GM23338 (cell line): ENCODE measurements around the gene SAFB. TPM values are rescaled to one million over a fixed set of nuclear protein-coding genes. Genes with fewer than 3 reads are reported as not detected.

Experiments
- ATAC-seq: fragments of 200-7000 bp; cut with Tn5 transposase; 3 replicates; pipeline ENCODE4 v1.9.1; 2020
- DNase-seq: peaks from one replicate; pipeline ENCODE4 v3.0.0-alpha.2; 2015; ENCODE audit warnings: low spot score
- H2AFZ ChIP-seq: fragments of 200-600 bp; sonication (generic); 2 replicates; pipeline ENCODE4 v1.8.0; 2016; ENCODE audit warnings: antibody characterized with exemption, mild to moderate bottlenecking, moderate library complexity
- H3F3A ChIP-seq: fragments of 200-600 bp; sonication (generic); replicated peaks from 2 replicates; pipeline ENCODE4 v1.8.0; 2017; ENCODE audit warnings: antibody characterized with exemption, mixed run types, low read depth
- H3K27ac ChIP-seq: fragments of 200-600 bp; sonication (generic); 2 replicates; pipeline ENCODE4 v1.6.1; 2016; ENCODE audit warnings: low read depth
- H3K27me3 ChIP-seq: fragments of 200-600 bp; sonication (generic); 2 replicates; pipeline ENCODE4 v1.8.0; 2016; ENCODE audit warnings: mild to moderate bottlenecking, mixed run types, moderate library complexity; ENCODE audit not compliant: insufficient read depth
- H3K36me3 ChIP-seq: fragments of 200-600 bp; sonication (generic); 2 replicates; pipeline ENCODE4 v1.8.0; 2016; ENCODE audit warnings: mild to moderate bottlenecking; ENCODE audit not compliant: insufficient read depth
- H3K4me1 ChIP-seq: fragments of 200-600 bp; sonication (generic); 2 replicates; pipeline ENCODE4 v1.8.0; 2016; ENCODE audit warnings: mild to moderate bottlenecking, moderate library complexity; ENCODE audit not compliant: insufficient read depth
- H3K4me2 ChIP-seq: fragments of 200-600 bp; sonication (generic); 2 replicates; pipeline ENCODE4 v1.7.1; 2017; ENCODE audit warnings: mixed run types
- H3K4me3 ChIP-seq: fragments of 200-600 bp; sonication (generic); 2 replicates; pipeline ENCODE4 v1.6.1; 2016; ENCODE audit warnings: mixed run types
- H3K79me2 ChIP-seq: fragments of 200-600 bp; sonication (generic); replicated peaks from 2 replicates; pipeline ENCODE4 v1.8.0; 2017; ENCODE audit warnings: mild to moderate bottlenecking; ENCODE audit not compliant: insufficient read depth
- H3K9me2 ChIP-seq: fragments of 200-600 bp; sonication (generic); 2 replicates; pipeline ENCODE4 v1.8.0; 2017; ENCODE audit not compliant: insufficient read depth
- H4K20me1 ChIP-seq: fragments of 200-600 bp; sonication (generic); replicated peaks from 2 replicates; pipeline ENCODE4 v1.8.0; 2017; ENCODE audit warnings: mild to moderate bottlenecking; ENCODE audit not compliant: insufficient read depth
- H3K27ac Mint-ChIP-seq: 2 replicates; pipeline ENCODE4 v1.8.0; 2020; ENCODE audit warnings: inconsistent platforms, mild to moderate bottlenecking, moderate library complexity, mixed read lengths
- H3K27me3 Mint-ChIP-seq: 3 replicates; pipeline ENCODE4 v1.8.0; 2022; ENCODE audit warnings: low read depth, mild to moderate bottlenecking, moderate library complexity, mixed read lengths, inconsistent platforms; ENCODE audit not compliant: insufficient read depth, poor library complexity
- H3K36me3 Mint-ChIP-seq: 3 replicates; pipeline ENCODE4 v1.8.0; 2021; ENCODE audit warnings: low read depth, mild to moderate bottlenecking, inconsistent platforms, moderate library complexity, mixed read lengths
- H3K4me1 Mint-ChIP-seq: 3 replicates; pipeline ENCODE4 v1.8.0; 2020; ENCODE audit warnings: mild to moderate bottlenecking, inconsistent platforms, mixed read lengths
- H3K4me3 Mint-ChIP-seq: 3 replicates; pipeline ENCODE4 v1.8.0; 2021; ENCODE audit warnings: moderate library complexity, mild to moderate bottlenecking, inconsistent platforms, mixed read lengths
- H3K9me3 Mint-ChIP-seq: 3 replicates; pipeline ENCODE4 v1.8.0; 2020; ENCODE audit warnings: moderate library complexity, mild to moderate bottlenecking, inconsistent platforms, mixed read lengths
- CREB1 ChIP-seq: fragments of 250-450 bp; sonication (Bioruptor Pico); IDR thresholded peaks from 2 replicates; pipeline ENCODE4 v1.5.0; 2020; ENCODE audit warnings: low read depth, mild to moderate bottlenecking, moderate library complexity
- CTCF ChIP-seq, 2 experiments: fragments of 200-600 bp in 1 of 2; sonication (generic) in 1 of 2; conservative IDR thresholded peaks; 2 replicates each; pipeline versions ENCODE4 v1.5.1 to v1.6.1; 2016 to 2017; ENCODE audit warnings: antibody characterized with exemption in 2 of 2, low read depth in 2 of 2, mild to moderate bottlenecking in 2 of 2, moderate library complexity in 1 of 2
- ETS1 ChIP-seq: IDR thresholded peaks from 2 replicates; pipeline ENCODE4 v1.6.1; 2016; ENCODE audit warnings: antibody characterized with exemption
- EZH2phosphoT487 ChIP-seq: fragments of 200-600 bp; sonication (generic); IDR thresholded peaks from one replicate; pipeline ENCODE4 v1.8.1; 2018; ENCODE audit warnings: antibody characterized with exemption; ENCODE audit not compliant: unreplicated experiment
- REST ChIP-seq: IDR thresholded peaks from one replicate; pipeline ENCODE4 v1.6.1; 2018; ENCODE audit warnings: antibody characterized with exemption; ENCODE audit not compliant: unreplicated experiment
- ZNF114 ChIP-seq: fragments of 250-450 bp; sonication (Bioruptor Pico); IDR thresholded peaks from 2 replicates; pipeline ENCODE4 v1.5.0; 2020; ENCODE audit warnings: mild to moderate bottlenecking, moderate library complexity
- ZNF462 ChIP-seq: fragments of 250-450 bp; sonication (Bioruptor Pico); IDR thresholded peaks from 2 replicates; pipeline ENCODE4 v1.5.0; 2020; ENCODE audit warnings: mild to moderate bottlenecking, moderate library complexity
- polyA plus RNA-seq: library from polyadenylated mRNA; unstranded; fragments of >200 nt; fragmentation: Nextera tagmentation; extraction: Ambion mirVana; gene quantifications from 2 replicates; pipeline ENCODE4 v1.2.1, GENCODE V29; 2016
- total RNA-seq: library from RNA; depleted of rRNA; stranded (reverse); fragments of >200 nt; shearing (Covaris generic); gene quantifications from 2 replicates; pipeline ENCODE4 v1.2.3, GENCODE V29; 2014

SAFB gene
- total and polyA plus RNA-seq, 2 experiments from 2014 or later = 85.2 to 109 TPM

GRCh38 chr19:5673752-5674151 lies 50.9 kb downstream of the SAFB start:
- H3K36me3 ChIP-seq = peaks cover 8% of the 10 kb centered on the region; the same call in 1 of the 2 replicates
- no peak overlapping the region for H3K27ac ChIP-seq
- H3K4me1 Mint-ChIP-seq = peaks cover 4% of the 10 kb centered on the region; the same call in 2 of the 3 replicates
- no peak overlapping the region for H3K4me3 ChIP-seq
- H3K36me3 Mint-ChIP-seq = peaks cover 32% of the 10 kb centered on the region
- no peak overlapping the region for H3K4me3 Mint-ChIP-seq
- H3K79me2 ChIP-seq = no peaks in the 10 kb centered on the region
- H4K20me1 ChIP-seq = peaks cover 3% of the 10 kb centered on the region
- TF ChIP-seq CTCF (conservative IDR thresholded peaks at IDR 0.05; ENCODE audit: low read depth in 2 of 2) (no peak), CREB1 (CRISPR knock-in tag) (no peak), REST (no peak), ZNF462 (CRISPR knock-in tag) (no peak), ETS1 (no peak), EZH2phosphoT487 (no peak), ZNF114 (CRISPR knock-in tag) (no peak)
- no peak for ATAC-seq
- H3K4me2 ChIP-seq = no peak overlapping the region
- DNase-seq = no peak
- 0 out of 2 replicates have a peak, but pooled peaks cover 3% of the 10 kb centered on the region for H3F3A ChIP-seq
- H3K27ac Mint-ChIP-seq = no peak overlapping the region
- H3K27me3 Mint-ChIP-seq = peaks cover 17% of the 10 kb centered on the region
- no peaks in the 10 kb centered on the region for H3K27me3 ChIP-seq
- H3K9me2 ChIP-seq = no peaks in the 10 kb centered on the region
- H3K9me3 Mint-ChIP-seq = no peaks in the 10 kb centered on the region
- H2AFZ ChIP-seq = no peak overlapping the region
- H3K4me1 ChIP-seq = no peaks in the 10 kb centered on the region
